Spleen (tissue), 7 donors: ENCODE results near the gene MYBPC1.
A peak's percentile ranks its signal among the peaks of the same experiment; 100 is the strongest.

ENCODE experiments used
- CTCF ChIP-seq, 11 experiments: fragments of 200-600 bp in 7 of 11; fragments of 450-650 bp in 4 of 11; sonication (generic) in 4 of 11; IDR thresholded peaks in 8 of 11; conservative IDR thresholded peaks in 3 of 11; 1 replicate in 7 of 11; 2 replicates in 4 of 11; pipeline versions ENCODE4 v1.4.0 to v1.8.0; 2016 to 2021; ENCODE audit warnings: antibody characterized with exemption in 11 of 11, inconsistent platforms in 4 of 11, mild to moderate bottlenecking in 1 of 11
- POLR2A ChIP-seq, 3 donors: fragments of 450-650 bp; IDR thresholded peaks; one replicate each; pipeline ENCODE4 v1.5.1; 2017; ENCODE audit warnings: antibody characterized with exemption in 3 of 3, mild to moderate bottlenecking in 1 of 3
- donor health status: DM: no; HTN: no; CAD: no; lungs with moderate emphysema.
- donor health status: DM: no; HTN: no; CAD: no.
- donor health status: DM: no; HTN: no; CAD: no.

GRCh38 chr12:101670007-101670671 is 75.4 kb downstream of the MYBPC1 start:
- TF ChIP-seq POLR2A (IDR thresholded peaks at IDR 0.05) (no peak), CTCF (IDR thresholded peaks at IDR 0.05 in 8 of 11, conservative IDR thresholded peaks at IDR 0.05 in 3 of 11) (peak in 10 of 11 experiments; percentile 25 to 77 (median 60))
